ENCODE results near the gene LILRA1. TPM values are rescaled to one million over a fixed set of nuclear protein-coding genes. Genes with fewer than 3 reads are reported as not detected.

LILRA1 gene
- total and polyA plus RNA-seq, 2 of the 13 experiments (the other 11 are each of a cell fraction or from before 2014, with no cell fraction given), result not detected

DNA sequence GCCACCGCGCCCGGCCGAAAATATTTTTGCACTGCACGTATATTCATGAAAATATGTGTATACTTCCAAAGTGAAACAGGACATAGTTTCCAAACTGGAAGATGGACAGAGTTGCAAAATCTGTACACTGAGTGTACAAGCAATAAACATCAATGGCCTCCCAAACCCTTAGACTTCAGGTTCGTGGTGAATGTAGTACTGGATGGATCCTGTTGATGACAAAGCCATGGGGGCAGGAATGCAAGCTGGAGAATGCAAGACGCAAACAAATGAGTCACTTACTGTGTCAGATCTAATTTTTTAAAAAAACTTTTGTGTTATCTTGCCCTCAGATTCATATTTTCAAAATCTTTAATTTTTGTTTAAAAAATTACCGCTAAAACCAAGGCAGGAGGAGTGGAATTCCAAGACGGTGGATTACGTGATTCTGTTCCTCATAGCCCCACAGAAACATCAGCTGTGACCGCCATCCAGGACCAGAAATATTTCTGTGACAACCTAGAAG is 32.5 kb upstream of the LILRA1 start:
- in situ Hi-C loops (cut with HindIII; ENCODE audit: extremely low pct_ligation_motif_present, low pct_unique_long_range_greater_than_20kb), result no loop called here
- Histone ChIP-seq H3K27ac (ENCODE audit: extremely low read length, insufficient read depth, low read length) (no peak overlapping the region), H3K79me2 (ENCODE audit: insufficient read depth, low read length) (no peaks in the 10 kb centered on the region), H3K9ac (ENCODE audit: insufficient read depth, low read depth, low read length) (no peak overlapping the region), H3K27me3 (ENCODE audit: control insufficient read depth in 1 of 2, insufficient read depth in 2 of 2, low read length in 2 of 2) (no peaks in the 10 kb centered on the region; a peak in 1 of 5 replicates), H4K20me1 (ENCODE audit: insufficient read depth, low read length) (no peaks in the 10 kb centered on the region), H2AFZ (ENCODE audit: low read length) (no peak overlapping the region), H3K36me3 (replicated peaks in 1 of 2; ENCODE audit: control insufficient read depth in 1 of 2, insufficient read depth in 2 of 2, low read length in 2 of 2) (no peaks in the 10 kb centered on the region), H3K9me3 (ENCODE audit: low read length) (no peaks in the 10 kb centered on the region), H3K4me1 (ENCODE audit: insufficient read depth, low read length) (no peaks in the 10 kb centered on the region), H3K4me2 (ENCODE audit: low read depth, low read length) (no peak overlapping the region), H3K4me3 (replicated peaks in 1 of 3; ENCODE audit: insufficient read depth in 1 of 3, low read depth in 2 of 3, low read length in 3 of 3) (no peak overlapping the region)
- WGBS (ENCODE audit: low lambda C conversion rate), result 51% methylated on average over 8 of the region's 11 CpGs
- POLR2A ChIA-PET, result no interaction called here
- CTCF ChIA-PET (ENCODE audit: low intra/inter-chr PET ratio, low total read pairs), result no interaction called here
- FAIRE-seq (no peak), ATAC-seq (no peak), DNase-seq (ENCODE audit: low spot score) (no peak)
- TF ChIP-seq ZMYM2 (CRISPR knock-in tag; IDR thresholded peaks at IDR 0.05), result no peak
- TF ChIP-seq, protein P1, sequence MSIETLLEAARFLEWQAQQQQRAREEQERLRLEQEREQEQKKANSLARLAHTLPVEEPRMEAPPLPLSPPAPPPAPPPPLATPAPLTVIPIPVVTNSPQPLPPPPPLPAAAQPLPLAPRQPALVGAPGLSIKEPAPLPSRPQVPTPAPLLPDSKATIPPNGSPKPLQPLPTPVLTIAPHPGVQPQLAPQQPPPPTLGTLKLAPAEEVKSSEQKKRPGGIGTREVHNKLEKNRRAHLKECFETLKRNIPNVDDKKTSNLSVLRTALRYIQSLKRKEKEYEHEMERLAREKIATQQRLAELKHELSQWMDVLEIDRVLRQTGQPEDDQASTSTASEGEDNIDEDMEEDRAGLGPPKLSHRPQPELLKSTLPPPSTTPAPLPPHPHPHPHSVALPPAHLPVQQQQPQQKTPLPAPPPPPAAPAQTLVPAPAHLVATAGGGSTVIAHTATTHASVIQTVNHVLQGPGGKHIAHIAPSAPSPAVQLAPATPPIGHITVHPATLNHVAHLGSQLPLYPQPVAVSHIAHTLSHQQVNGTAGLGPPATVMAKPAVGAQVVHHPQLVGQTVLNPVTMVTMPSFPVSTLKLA (IDR thresholded peaks at IDR 0.05), result no peak
- intact Hi-C loops (cut with micrococcal nuclease; ENCODE audit: unreplicated experiment), result no loop called here
- BruUV-seq (replicated peaks), result no TSS peak

DNA sequence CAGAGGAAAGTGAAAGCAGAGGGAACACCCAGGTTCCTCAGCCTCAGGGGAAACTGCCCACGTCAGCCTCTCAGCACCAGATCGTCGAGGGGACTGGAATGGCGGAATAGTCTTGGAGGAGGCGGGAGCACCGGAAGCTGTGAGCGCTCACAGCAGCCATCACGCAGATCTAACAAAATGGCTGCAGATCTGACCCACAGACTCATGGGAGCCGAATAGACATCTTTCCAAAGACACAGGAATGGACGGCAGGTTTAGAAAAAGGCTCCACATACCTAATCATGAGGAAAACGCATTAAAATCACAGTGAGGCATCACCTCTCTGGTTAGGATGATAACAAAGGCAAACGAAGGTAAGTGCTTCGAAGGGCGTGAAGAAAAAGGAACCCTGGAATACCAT is 31.6 kb upstream of the LILRA1 start:
- H2AFZ ChIP-seq (ENCODE audit: low read length), result no peak overlapping the region
- H3K79me2 ChIP-seq (ENCODE audit: insufficient read depth, low read length), result no peaks in the 10 kb centered on the region
- ATAC-seq, result no peak
- H3K4me2 ChIP-seq (ENCODE audit: low read depth, low read length), result peak overlapping the region; percentile 42
- no peaks in the 10 kb centered on the region for H4K20me1 ChIP-seq (ENCODE audit: insufficient read depth, low read length)
- peak overlapping the region in 1 of 3 experiments; percentile 16; a peak in 1 of 6 replicates for H3K4me3 ChIP-seq (replicated peaks in 1 of 3; ENCODE audit: insufficient read depth in 1 of 3, low read depth in 2 of 3, low read length in 3 of 3)
- H3K27ac ChIP-seq (ENCODE audit: extremely low read length, insufficient read depth, low read length), result no peak overlapping the region
- no peaks in the 10 kb centered on the region for H3K36me3 ChIP-seq (replicated peaks in 1 of 2; ENCODE audit: control insufficient read depth in 1 of 2, insufficient read depth in 2 of 2, low read length in 2 of 2)
- DNase-seq (ENCODE audit: low spot score), result no peak
- no peaks in the 10 kb centered on the region; a peak in 1 of 5 replicates for H3K27me3 ChIP-seq (ENCODE audit: control insufficient read depth in 1 of 2, insufficient read depth in 2 of 2, low read length in 2 of 2)
- ChIA-PET POLR2A (no interaction called here), CTCF (ENCODE audit: low intra/inter-chr PET ratio, low total read pairs) (no interaction called here)
- FAIRE-seq, result no peak
- H3K9me3 ChIP-seq (ENCODE audit: low read length), result no peaks in the 10 kb centered on the region
- no peak overlapping the region for H3K9ac ChIP-seq (ENCODE audit: insufficient read depth, low read depth, low read length)
- H3K4me1 ChIP-seq (ENCODE audit: insufficient read depth, low read length), result no peaks in the 10 kb centered on the region
- intact Hi-C loops (cut with micrococcal nuclease; ENCODE audit: unreplicated experiment), result no loop called here
- WGBS (ENCODE audit: low lambda C conversion rate), result 30% methylated on average over 11 of the region's 14 CpGs
- BruUV-seq (replicated peaks), result no TSS peak
- in situ Hi-C loops (cut with HindIII; ENCODE audit: extremely low pct_ligation_motif_present, low pct_unique_long_range_greater_than_20kb), result no loop called here
- TF ChIP-seq HNRNPH1 (optimal IDR thresholded peaks at IDR 0.05; ENCODE audit: low read depth, low read length), result no peak
- TF ChIP-seq, protein P2, sequence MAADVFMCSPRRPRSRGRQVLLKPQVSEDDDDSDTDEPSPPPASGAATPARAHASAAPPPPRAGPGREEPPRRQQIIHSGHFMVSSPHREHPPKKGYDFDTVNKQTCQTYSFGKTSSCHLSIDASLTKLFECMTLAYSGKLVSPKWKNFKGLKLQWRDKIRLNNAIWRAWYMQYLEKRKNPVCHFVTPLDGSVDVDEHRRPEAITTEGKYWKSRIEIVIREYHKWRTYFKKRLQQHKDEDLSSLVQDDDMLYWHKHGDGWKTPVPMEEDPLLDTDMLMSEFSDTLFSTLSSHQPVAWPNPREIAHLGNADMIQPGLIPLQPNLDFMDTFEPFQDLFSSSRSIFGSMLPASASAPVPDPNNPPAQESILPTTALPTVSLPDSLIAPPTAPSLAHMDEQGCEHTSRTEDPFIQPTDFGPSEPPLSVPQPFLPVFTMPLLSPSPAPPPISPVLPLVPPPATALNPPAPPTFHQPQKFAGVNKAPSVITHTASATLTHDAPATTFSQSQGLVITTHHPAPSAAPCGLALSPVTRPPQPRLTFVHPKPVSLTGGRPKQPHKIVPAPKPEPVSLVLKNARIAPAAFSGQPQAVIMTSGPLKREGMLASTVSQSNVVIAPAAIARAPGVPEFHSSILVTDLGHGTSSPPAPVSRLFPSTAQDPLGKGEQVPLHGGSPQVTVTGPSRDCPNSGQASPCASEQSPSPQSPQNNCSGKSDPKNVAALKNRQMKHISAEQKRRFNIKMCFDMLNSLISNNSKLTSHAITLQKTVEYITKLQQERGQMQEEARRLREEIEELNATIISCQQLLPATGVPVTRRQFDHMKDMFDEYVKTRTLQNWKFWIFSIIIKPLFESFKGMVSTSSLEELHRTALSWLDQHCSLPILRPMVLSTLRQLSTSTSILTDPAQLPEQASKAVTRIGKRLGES (CRISPR knock-in tag; IDR thresholded peaks at IDR 0.05; ENCODE audit: borderline replicate concordance), result no peak
- TF ChIP-seq SP1 (IDR thresholded peaks at IDR 0.05), result no peak
- TF ChIP-seq SP1 (CRISPR knock-in tag; IDR thresholded peaks at IDR 0.05), result no peak
- no peak for TF ChIP-seq MYNN (CRISPR knock-in tag; IDR thresholded peaks at IDR 0.05; ENCODE audit: low read depth)
- no peak for TF ChIP-seq ZNF432 (CRISPR knock-in tag; IDR thresholded peaks at IDR 0.05; ENCODE audit: borderline replicate concordance)
- TF ChIP-seq, protein P3, sequence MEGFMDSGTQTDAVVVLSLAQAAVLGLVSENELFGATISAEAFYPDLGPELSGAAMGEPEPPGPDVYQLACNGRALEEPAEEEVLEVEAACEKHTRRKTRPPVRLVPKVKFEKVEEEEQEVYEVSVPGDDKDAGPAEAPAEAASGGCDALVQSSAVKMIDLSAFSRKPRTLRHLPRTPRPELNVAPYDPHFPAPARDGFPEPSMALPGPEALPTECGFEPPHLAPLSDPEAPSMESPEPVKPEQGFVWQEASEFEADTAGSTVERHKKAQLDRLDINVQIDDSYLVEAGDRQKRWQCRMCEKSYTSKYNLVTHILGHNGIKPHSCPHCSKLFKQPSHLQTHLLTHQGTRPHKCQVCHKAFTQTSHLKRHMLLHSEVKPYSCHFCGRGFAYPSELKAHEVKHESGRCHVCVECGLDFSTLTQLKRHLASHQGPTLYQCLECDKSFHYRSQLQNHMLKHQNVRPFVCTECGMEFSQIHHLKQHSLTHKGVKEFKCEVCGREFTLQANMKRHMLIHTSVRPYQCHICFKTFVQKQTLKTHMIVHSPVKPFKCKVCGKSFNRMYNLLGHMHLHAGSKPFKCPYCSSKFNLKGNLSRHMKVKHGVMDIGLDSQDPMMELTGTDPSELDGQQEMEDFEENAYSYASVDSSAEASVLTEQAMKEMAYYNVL (CRISPR knock-in tag; IDR thresholded peaks at IDR 0.05; ENCODE audit: borderline replicate concordance), result no peak
- TF ChIP-seq, protein P4, sequence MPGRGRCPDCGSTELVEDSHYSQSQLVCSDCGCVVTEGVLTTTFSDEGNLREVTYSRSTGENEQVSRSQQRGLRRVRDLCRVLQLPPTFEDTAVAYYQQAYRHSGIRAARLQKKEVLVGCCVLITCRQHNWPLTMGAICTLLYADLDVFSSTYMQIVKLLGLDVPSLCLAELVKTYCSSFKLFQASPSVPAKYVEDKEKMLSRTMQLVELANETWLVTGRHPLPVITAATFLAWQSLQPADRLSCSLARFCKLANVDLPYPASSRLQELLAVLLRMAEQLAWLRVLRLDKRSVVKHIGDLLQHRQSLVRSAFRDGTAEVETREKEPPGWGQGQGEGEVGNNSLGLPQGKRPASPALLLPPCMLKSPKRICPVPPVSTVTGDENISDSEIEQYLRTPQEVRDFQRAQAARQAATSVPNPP (CRISPR knock-in tag; IDR thresholded peaks at IDR 0.05), result no peak

All from HepG2 (cell line).